Measurements from ENCODE around the gene ALDOB.

DNA sequence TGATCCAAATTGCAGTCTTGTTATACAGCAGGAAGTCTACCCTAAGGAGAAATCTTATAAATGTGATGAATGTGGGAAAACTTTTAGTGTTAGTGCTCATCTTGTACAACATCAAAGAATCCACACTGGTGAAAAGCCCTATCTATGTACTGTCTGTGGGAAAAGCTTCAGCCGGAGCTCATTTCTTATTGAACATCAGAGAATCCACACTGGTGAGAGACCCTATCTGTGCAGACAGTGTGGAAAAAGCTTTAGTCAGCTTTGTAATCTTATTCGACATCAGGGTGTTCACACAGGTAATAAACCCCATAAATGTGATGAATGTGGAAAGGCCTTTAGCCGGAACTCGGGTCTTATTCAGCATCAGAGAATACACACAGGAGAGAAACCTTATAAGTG lies 26.5 kb downstream of the ALDOB start:
- TF ChIP-seq SIN3A (conservative IDR thresholded peaks at IDR 0.05 in 1 of 2, IDR thresholded peaks at IDR 0.05 in 1 of 2; ENCODE audit: low read depth in 1 of 2, low read length in 2 of 2) (no peak), POLR2A (IDR thresholded peaks at IDR 0.05; ENCODE audit: control extremely low read depth in 1 of 2, low read depth in 2 of 2, low read length in 2 of 2) (no peak), POLR2AphosphoS5 (IDR thresholded peaks at IDR 0.05; ENCODE audit: low read depth, low read length) (no peak), EP300 (IDR thresholded peaks at IDR 0.05; ENCODE audit: borderline replicate concordance in 1 of 2, low read depth in 2 of 2, low read length in 2 of 2) (no peak), CEBPB (IDR thresholded peaks at IDR 0.05; ENCODE audit: low read depth, low read length) (no peak), CHD2 (IDR thresholded peaks at IDR 0.05; ENCODE audit: low read length) (no peak), SP4 (IDR thresholded peaks at IDR 0.05; ENCODE audit: low read length) (no peak), CREB1 (IDR thresholded peaks at IDR 0.05) (no peak), TAF1 (IDR thresholded peaks at IDR 0.05; ENCODE audit: low read depth, low read length) (no peak), EZH2 (IDR thresholded peaks at IDR 0.05; ENCODE audit: low read depth, low read length, severe bottlenecking) (no peak), BRCA1 (IDR thresholded peaks at IDR 0.05; ENCODE audit: low read depth, low read length) (no peak), ZNF274 (IDR thresholded peaks at IDR 0.05; ENCODE audit: borderline replicate concordance, extremely low read depth, low read length) (no peak), TBP (IDR thresholded peaks at IDR 0.05; ENCODE audit: low read depth, low read length) (no peak)
- TF ChIP-seq, protein P1, sequence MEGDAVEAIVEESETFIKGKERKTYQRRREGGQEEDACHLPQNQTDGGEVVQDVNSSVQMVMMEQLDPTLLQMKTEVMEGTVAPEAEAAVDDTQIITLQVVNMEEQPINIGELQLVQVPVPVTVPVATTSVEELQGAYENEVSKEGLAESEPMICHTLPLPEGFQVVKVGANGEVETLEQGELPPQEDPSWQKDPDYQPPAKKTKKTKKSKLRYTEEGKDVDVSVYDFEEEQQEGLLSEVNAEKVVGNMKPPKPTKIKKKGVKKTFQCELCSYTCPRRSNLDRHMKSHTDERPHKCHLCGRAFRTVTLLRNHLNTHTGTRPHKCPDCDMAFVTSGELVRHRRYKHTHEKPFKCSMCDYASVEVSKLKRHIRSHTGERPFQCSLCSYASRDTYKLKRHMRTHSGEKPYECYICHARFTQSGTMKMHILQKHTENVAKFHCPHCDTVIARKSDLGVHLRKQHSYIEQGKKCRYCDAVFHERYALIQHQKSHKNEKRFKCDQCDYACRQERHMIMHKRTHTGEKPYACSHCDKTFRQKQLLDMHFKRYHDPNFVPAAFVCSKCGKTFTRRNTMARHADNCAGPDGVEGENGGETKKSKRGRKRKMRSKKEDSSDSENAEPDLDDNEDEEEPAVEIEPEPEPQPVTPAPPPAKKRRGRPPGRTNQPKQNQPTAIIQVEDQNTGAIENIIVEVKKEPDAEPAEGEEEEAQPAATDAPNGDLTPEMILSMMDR (IDR thresholded peaks at IDR 0.05; ENCODE audit: control extremely low read depth in 1 of 3, insufficient read depth in 1 of 3, low read depth in 1 of 3, low read length in 3 of 3): no peak
